Measurements from ENCODE around the gene ELSPBP1.
"Not testable (repeated sequence)": the region's sequence is repeated elsewhere in the genome, so short reads cannot be mapped to it uniquely, and the experiment has no call there.

ELSPBP1 gene

DNA sequence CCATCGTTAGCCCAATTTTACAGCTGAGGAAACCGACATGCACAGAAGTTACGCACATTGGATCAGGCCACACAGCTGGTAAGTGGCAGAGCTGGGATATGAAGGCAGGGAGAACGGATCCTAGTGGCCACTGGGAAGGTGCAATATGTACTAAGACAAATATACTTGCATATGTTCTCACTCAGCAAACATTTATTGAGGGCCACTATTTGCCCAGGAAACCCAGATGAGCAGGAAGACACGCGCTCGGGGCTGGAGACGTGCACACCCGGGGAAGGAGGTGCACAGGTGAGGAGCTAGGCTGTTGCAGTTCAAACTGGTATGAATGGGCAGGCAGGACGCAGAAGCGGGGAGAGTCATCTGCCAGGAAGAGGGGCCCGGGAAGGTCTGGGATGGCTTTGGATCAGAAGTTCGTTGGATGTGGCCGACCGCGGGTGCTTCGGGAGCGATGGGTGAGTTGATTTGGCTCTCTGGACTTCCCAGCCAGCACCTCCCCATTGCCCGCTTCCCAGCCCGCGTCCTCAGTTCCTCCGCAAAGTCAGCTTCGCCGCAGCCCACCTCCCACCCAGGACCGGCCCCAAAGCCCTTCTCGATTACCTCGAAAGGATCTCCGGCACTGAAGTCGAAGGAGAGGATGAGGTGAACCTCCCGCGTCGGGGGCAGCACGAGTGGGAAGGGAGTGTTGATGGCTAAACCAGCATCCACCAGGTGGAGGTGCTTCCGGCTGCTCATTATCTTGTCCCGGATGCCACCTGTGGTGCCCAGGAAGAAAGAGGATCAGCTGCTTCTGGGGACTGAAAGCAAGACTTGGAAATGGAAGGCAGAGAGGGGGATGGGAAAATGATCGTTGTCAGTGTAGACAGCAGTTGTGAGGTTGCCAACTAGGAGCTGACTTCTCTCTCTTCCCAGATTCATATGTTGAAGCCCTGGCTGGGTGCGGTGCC lies 67.2 kb downstream of the ELSPBP1 start:
- no peak overlapping the region for H3K4me3 ChIP-seq (ENCODE audit: insufficient read depth, low read length, poor library complexity, severe bottlenecking)
- no peak overlapping the region for H3K27ac ChIP-seq (ENCODE audit: low read depth, low read length)
- no peaks in the 10 kb centered on the region for H3K79me2 ChIP-seq (ENCODE audit: insufficient read depth, low read length)

DNA sequence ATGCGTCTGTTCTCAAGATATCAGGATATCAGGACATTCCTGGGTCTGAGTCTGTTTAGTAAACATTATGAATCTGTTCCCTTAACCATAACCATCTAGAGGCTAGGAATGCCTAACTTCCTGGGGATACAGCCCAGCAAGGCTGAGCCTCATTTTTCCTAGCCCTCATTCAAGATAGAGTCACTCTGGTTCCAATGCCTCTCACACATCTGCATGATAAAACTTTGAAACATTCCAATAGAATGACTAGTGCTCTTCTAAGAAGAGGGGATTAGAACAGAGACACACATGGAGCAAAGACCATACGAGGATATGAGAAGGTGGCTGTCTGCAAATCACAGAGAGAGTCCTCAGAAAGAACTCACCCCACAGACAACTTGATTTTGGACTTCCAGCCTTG lies 70.1 kb downstream of the ELSPBP1 start:
- Histone ChIP-seq H2AFZ (ENCODE audit: low read depth, low read length, severe bottlenecking) (no peak overlapping the region), H3K27me3 (ENCODE audit: low read length) (no peaks in the 10 kb centered on the region), H4K20me1 (ENCODE audit: low read depth, low read length) (no peaks in the 10 kb centered on the region), H3K9me3 (ENCODE audit: insufficient read depth, low read length) (no peaks in the 10 kb centered on the region), H3K4me2 (ENCODE audit: low read depth, low read length, poor library complexity, severe bottlenecking) (no peak overlapping the region), H3K9ac (ENCODE audit: low read length) (no peak overlapping the region), H3K27ac (ENCODE audit: low read depth, low read length) (no peak overlapping the region), H3K36me3 (ENCODE audit: low read length) (no peaks in the 10 kb centered on the region), H3F3A (ENCODE audit: insufficient read depth) (no peaks in the 10 kb centered on the region), H3K9me2 (replicated peaks; ENCODE audit: insufficient read depth, low read length) (no peaks in the 10 kb centered on the region), H3K79me2 (ENCODE audit: insufficient read depth, low read length) (no peaks in the 10 kb centered on the region), H3K4me3 (ENCODE audit: insufficient read depth, low read length, poor library complexity, severe bottlenecking) (no peak overlapping the region)
- TF ChIP-seq EZH2phosphoT487 (conservative IDR thresholded peaks at IDR 0.05; ENCODE audit: low read length): no peak

More for the DNA sequence above, 67.2 kb downstream of the ELSPBP1 start:
- Histone ChIP-seq H3K4me2 (ENCODE audit: low read depth, low read length, poor library complexity, severe bottlenecking) (no peak overlapping the region), H3F3A (ENCODE audit: insufficient read depth) (no peaks in the 10 kb centered on the region), H3K9me2 (replicated peaks; ENCODE audit: insufficient read depth, low read length) (no peaks in the 10 kb centered on the region), H4K20me1 (ENCODE audit: low read depth, low read length) (no peaks in the 10 kb centered on the region), H3K9ac (ENCODE audit: low read length) (no peak overlapping the region), H3K27me3 (ENCODE audit: low read length) (no peaks in the 10 kb centered on the region), H3K36me3 (ENCODE audit: low read length) (no peaks in the 10 kb centered on the region), H2AFZ (ENCODE audit: low read depth, low read length, severe bottlenecking) (no peak overlapping the region), H3K9me3 (ENCODE audit: insufficient read depth, low read length) (no peaks in the 10 kb centered on the region)
- TF ChIP-seq, protein P1, sequence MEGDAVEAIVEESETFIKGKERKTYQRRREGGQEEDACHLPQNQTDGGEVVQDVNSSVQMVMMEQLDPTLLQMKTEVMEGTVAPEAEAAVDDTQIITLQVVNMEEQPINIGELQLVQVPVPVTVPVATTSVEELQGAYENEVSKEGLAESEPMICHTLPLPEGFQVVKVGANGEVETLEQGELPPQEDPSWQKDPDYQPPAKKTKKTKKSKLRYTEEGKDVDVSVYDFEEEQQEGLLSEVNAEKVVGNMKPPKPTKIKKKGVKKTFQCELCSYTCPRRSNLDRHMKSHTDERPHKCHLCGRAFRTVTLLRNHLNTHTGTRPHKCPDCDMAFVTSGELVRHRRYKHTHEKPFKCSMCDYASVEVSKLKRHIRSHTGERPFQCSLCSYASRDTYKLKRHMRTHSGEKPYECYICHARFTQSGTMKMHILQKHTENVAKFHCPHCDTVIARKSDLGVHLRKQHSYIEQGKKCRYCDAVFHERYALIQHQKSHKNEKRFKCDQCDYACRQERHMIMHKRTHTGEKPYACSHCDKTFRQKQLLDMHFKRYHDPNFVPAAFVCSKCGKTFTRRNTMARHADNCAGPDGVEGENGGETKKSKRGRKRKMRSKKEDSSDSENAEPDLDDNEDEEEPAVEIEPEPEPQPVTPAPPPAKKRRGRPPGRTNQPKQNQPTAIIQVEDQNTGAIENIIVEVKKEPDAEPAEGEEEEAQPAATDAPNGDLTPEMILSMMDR (IDR thresholded peaks at IDR 0.05; ENCODE audit: insufficient read depth, low read length, poor library complexity, severe bottlenecking): no peak
- no peak for TF ChIP-seq EZH2phosphoT487 (conservative IDR thresholded peaks at IDR 0.05; ENCODE audit: low read length)

DNA sequence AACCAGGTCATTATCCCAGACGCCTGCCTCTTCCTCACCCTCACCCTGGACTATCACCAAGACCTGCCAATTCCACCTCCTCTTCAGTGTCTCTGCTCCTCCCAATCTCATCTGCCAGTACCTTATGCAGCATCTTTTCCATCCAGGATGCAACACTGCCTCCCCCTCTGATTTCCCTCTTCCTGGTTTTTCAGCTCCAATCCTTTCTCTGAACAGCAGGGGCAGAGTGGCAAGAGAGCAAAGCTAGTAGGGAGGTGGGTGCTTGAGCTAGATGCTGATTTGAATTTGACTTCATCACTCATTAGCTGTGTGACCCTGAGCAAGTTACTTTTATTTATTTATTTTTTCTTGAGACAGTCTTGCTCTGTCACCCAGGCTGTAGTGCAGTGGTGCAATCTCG lies 75.0 kb downstream of the ELSPBP1 start:
- no peak overlapping the region for H3K4me2 ChIP-seq (ENCODE audit: low read depth, low read length, poor library complexity, severe bottlenecking)
- TF ChIP-seq EZH2phosphoT487 (conservative IDR thresholded peaks at IDR 0.05; ENCODE audit: low read length): no peak
- TF ChIP-seq, protein P1 (IDR thresholded peaks at IDR 0.05; ENCODE audit: insufficient read depth, low read length, poor library complexity, severe bottlenecking): no peak
- H3K9ac ChIP-seq (ENCODE audit: low read length): no peak overlapping the region
- H3K27ac ChIP-seq (ENCODE audit: low read depth, low read length): no peak overlapping the region
- no peaks in the 10 kb centered on the region for H3K9me3 ChIP-seq (ENCODE audit: insufficient read depth, low read length)
- H2AFZ ChIP-seq (ENCODE audit: low read depth, low read length, severe bottlenecking): no peak overlapping the region
- H4K20me1 ChIP-seq (ENCODE audit: low read depth, low read length): no peaks in the 10 kb centered on the region
- H3K79me2 ChIP-seq (ENCODE audit: insufficient read depth, low read length): no peaks in the 10 kb centered on the region
- H3K36me3 ChIP-seq (ENCODE audit: low read length): no peaks in the 10 kb centered on the region
- no peaks in the 10 kb centered on the region for H3K27me3 ChIP-seq (ENCODE audit: low read length)
- no peaks in the 10 kb centered on the region for H3F3A ChIP-seq (ENCODE audit: insufficient read depth)
- H3K9me2 ChIP-seq (replicated peaks; ENCODE audit: insufficient read depth, low read length): no peaks in the 10 kb centered on the region
- no peak overlapping the region for H3K4me3 ChIP-seq (ENCODE audit: insufficient read depth, low read length, poor library complexity, severe bottlenecking)

DNA sequence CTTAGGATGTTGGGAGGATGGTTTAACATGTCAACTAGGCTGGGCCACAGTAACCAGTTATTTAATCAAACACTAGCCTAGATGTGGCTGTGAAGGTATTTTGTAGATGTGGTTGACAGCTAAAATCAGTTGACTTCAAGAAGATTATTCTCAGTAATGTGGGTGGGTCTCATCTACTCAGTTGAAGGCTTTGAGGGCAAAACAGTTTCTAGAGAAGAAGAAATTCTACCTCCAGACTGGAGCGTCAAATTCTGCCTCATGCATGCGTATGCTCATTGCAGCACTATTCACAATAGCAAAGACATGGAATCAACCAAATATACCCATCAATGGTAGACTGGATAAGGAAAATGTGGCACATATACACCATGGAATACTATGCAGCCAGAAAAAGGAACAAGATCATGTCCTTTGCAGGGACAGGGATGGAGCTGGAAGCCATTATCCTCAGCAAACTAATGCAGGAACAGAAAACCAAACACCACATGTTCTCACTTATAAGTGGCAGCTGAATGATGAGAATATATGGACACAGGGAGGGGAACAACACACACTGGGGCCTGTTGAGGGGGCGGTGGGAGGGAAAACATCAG lies 75.8 kb downstream of the ELSPBP1 start:
- not testable (repeated sequence) for H3K4me3 ChIP-seq (ENCODE audit: insufficient read depth, low read length, poor library complexity, severe bottlenecking); H3K9me2 ChIP-seq (replicated peaks; ENCODE audit: insufficient read depth, low read length); H3K9me3 ChIP-seq (ENCODE audit: insufficient read depth, low read length); H3K9ac ChIP-seq (ENCODE audit: low read length); H3K27me3 ChIP-seq (ENCODE audit: low read length); H4K20me1 ChIP-seq (ENCODE audit: low read depth, low read length); H3K27ac ChIP-seq (ENCODE audit: low read depth, low read length); H3K36me3 ChIP-seq (ENCODE audit: low read length); H3K79me2 ChIP-seq (ENCODE audit: insufficient read depth, low read length); H3K4me2 ChIP-seq (ENCODE audit: low read depth, low read length, poor library complexity, severe bottlenecking); H2AFZ ChIP-seq (ENCODE audit: low read depth, low read length, severe bottlenecking); H3F3A ChIP-seq (ENCODE audit: insufficient read depth)

Measured in SU-DHL-6 (cell line).